RWPE2 (cell line): ENCODE results near the gene TEKTIP1.
A peak's percentile ranks its signal among the peaks of the same experiment; 100 is the strongest.

ENCODE experiments used
- ATAC-seq: fragments of 200-7000 bp; cut with Tn5 transposase; 3 replicates; pipeline ENCODE4 v1.9.1; 2021; ENCODE audit warnings: low read depth
- DNase-seq: peaks from one replicate; pipeline ENCODE4 v3.0.0-alpha.2; 2020; ENCODE audit warnings: low spot score
- H3K27ac ChIP-seq: fragments of 450-650 bp; 2 replicates; pipeline ENCODE4 v1.5.1; 2017; ENCODE audit warnings: mild to moderate bottlenecking; ENCODE audit not compliant: poor library complexity, severe bottlenecking
- H3K27me3 ChIP-seq: fragments of 250-450 bp; sonication (Bioruptor Pico); 2 replicates; pipeline ENCODE4 v1.5.1; 2021; ENCODE audit warnings: mild to moderate bottlenecking, moderate library complexity; ENCODE audit not compliant: insufficient read depth, poor library complexity, severe bottlenecking
- H3K36me3 ChIP-seq: fragments of 250-450 bp; sonication (Bioruptor Pico); 2 replicates; pipeline ENCODE4 v1.5.1; 2020; ENCODE audit warnings: low read depth, mild to moderate bottlenecking, moderate library complexity
- H3K4me1 ChIP-seq: fragments of 250-450 bp; sonication (Bioruptor Pico); 2 replicates; pipeline ENCODE4 v1.5.1; 2021; ENCODE audit warnings: mild to moderate bottlenecking, moderate library complexity; ENCODE audit not compliant: insufficient read depth, poor library complexity, severe bottlenecking
- H3K4me3 ChIP-seq: fragments of 250-450 bp; sonication (Bioruptor Pico); 2 replicates; pipeline ENCODE4 v1.5.1; 2021; ENCODE audit warnings: mild to moderate bottlenecking, moderate library complexity; ENCODE audit not compliant: severe bottlenecking
- H3K9me3 ChIP-seq: fragments of 250-450 bp; sonication (Bioruptor Pico); 2 replicates; pipeline ENCODE4 v1.5.1; 2021; ENCODE audit warnings: mild to moderate bottlenecking, moderate library complexity; ENCODE audit not compliant: severe bottlenecking
- TF ChIP-seq, protein P1 (sequence below): fragments of 450-650 bp; IDR thresholded peaks from one replicate; pipeline ENCODE4 v1.5.1; 2017; ENCODE audit warnings: mild to moderate bottlenecking, moderate library complexity; ENCODE audit not compliant: poor library complexity, severe bottlenecking

Gene TEKTIP1

GRCh38 chr19:3493651-3494050, 45.3 kb upstream of the TEKTIP1 start:
- H3K4me1 ChIP-seq: no peaks in the 10 kb centered on the region
- ATAC-seq: no peak
- H3K4me3 ChIP-seq: no peak overlapping the region
- H3K27me3 ChIP-seq: no peaks in the 10 kb centered on the region
- no peaks in the 10 kb centered on the region for H3K9me3 ChIP-seq
- peaks cover 24% of the 10 kb centered on the region for H3K36me3 ChIP-seq
- TF ChIP-seq, protein P1, sequence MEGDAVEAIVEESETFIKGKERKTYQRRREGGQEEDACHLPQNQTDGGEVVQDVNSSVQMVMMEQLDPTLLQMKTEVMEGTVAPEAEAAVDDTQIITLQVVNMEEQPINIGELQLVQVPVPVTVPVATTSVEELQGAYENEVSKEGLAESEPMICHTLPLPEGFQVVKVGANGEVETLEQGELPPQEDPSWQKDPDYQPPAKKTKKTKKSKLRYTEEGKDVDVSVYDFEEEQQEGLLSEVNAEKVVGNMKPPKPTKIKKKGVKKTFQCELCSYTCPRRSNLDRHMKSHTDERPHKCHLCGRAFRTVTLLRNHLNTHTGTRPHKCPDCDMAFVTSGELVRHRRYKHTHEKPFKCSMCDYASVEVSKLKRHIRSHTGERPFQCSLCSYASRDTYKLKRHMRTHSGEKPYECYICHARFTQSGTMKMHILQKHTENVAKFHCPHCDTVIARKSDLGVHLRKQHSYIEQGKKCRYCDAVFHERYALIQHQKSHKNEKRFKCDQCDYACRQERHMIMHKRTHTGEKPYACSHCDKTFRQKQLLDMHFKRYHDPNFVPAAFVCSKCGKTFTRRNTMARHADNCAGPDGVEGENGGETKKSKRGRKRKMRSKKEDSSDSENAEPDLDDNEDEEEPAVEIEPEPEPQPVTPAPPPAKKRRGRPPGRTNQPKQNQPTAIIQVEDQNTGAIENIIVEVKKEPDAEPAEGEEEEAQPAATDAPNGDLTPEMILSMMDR: no peak
- H3K27ac ChIP-seq: no peak overlapping the region
- DNase-seq: no peak

DNA sequence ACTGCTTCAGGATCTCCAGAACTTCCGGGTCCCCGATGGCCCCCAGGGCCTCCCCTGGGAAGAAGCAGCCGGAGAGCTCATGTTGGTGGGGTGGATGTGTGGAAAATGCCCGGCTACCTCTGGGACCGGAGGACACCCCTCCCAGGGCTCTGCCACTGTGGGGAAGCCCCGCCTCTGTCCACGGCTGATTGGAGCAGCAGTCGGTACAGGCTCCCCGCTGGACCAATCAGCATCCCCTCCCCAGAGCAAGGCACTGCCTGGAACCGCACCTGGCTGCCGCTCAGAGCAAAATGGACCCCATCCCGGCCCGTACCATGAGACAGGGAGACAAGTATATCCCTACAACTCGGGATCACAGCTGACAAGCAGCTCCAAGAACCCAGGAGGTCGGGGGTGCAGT, 44.9 kb upstream of the TEKTIP1 start:
- DNase-seq (no peak), ATAC-seq (peak; percentile 57; the same call in 1 of the 3 replicates)
- Histone ChIP-seq H3K4me3 (no peak overlapping the region), H3K4me1 (peaks cover under 1% of the 10 kb centered on the region), H3K27me3 (no peaks in the 10 kb centered on the region), H3K27ac (no peak overlapping the region), H3K36me3 (peaks cover 24% of the 10 kb centered on the region), H3K9me3 (no peaks in the 10 kb centered on the region)
- TF ChIP-seq, protein P1: no peak

DNA sequence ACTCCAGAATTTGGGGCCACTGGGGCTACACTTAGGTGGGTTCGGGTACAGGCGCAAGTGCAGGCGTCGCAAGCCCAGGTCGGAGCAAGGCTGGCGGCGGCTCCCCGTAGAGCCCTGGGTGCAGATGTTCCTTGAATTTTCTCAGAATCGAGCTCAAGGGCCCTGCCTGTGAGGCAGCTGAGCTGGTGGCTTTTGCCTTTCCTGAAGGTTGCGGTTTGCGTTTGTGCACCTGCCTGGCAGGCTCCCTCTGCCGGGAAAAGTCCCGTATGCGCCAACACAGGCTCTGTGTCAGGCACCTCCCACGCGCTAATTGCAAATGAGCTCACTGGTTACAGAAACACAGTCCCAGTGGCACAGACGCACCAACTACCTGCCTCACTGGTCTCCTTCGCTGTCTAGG, 44.4 kb upstream of the TEKTIP1 start:
- H3K9me3 ChIP-seq: no peaks in the 10 kb centered on the region
- ATAC-seq (no peak), DNase-seq (no peak)
- TF ChIP-seq, protein P1: no peak
- no peak overlapping the region for H3K27ac ChIP-seq
- H3K4me3 ChIP-seq: no peak overlapping the region
- no peaks in the 10 kb centered on the region for H3K27me3 ChIP-seq
- peaks cover 5% of the 10 kb centered on the region for H3K4me1 ChIP-seq
- H3K36me3 ChIP-seq: peaks cover 24% of the 10 kb centered on the region

- ATAC-seq: no peak
- DNase-seq: no peak
- H3K9me3 ChIP-seq: no peaks in the 10 kb centered on the region
- TF ChIP-seq, protein P1: no peak
- H3K27me3 ChIP-seq: no peaks in the 10 kb centered on the region
- H3K4me1 ChIP-seq: peaks cover 7% of the 10 kb centered on the region
- H3K27ac ChIP-seq: no peak overlapping the region
- peaks cover 24% of the 10 kb centered on the region for H3K36me3 ChIP-seq
- H3K4me3 ChIP-seq: no peak overlapping the region
Observed at GRCh38 chr19:3496392-3497273, 42.3 kb upstream of the TEKTIP1 start.
